ENCODE results near the gene RNF212.
"Not testable (repeated sequence)": the region's sequence is repeated elsewhere in the genome, so short reads cannot be mapped to it uniquely, and the experiment has no call there.

Gene RNF212, protein sequence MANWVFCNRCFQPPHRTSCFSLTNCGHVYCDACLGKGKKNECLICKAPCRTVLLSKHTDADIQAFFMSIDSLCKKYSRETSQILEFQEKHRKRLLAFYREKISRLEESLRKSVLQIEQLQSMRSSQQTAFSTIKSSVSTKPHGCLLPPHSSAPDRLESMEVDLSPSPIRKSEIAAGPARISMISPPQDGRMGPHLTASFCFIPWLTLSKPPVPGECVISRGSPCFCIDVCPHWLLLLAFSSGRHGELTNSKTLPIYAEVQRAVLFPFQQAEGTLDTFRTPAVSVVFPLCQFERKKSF

DNA sequence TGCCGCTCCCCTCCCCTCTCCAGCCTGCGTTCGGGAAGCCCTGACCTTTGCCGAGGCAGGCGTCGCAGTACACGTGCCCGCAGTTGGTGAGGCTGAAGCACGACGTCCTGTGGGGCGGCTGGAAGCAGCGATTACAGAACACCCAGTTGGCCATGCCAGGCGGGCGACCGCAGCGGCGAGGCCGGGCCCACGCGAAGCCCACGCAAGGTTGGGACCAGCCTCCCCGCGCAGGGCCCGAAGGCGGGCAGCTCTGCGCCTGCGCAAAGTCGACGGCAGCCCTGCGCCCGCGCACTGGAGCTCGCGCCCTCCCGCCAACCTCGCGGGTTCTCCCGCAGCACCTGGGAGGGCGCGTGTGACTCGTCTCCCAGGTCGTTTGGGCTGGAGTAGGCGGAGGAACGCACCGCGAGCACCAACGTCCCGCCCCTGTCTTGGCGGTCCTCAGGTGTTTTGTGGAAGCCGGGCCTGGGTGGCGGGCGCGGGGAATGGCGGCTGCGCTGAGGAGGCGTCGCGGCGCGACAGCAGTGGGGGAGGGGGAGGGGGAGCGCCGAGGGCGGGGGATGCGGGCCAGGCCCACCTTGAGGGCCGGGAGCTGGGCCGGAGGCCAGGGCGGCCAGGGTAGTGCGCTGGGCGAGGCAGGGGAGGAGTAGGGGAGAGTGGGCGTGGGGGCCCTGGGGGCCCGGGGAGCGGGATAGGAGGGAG, at the start of gene RNF212:
TSS of gene RNF212 (minus strand) at position 254 of the 699 bp plus-strand sequence. CDS start at position 154, 100 bp downstream.
- peak; percentile 22 for DNase-seq (ENCODE audit: low read depth)

DNA sequence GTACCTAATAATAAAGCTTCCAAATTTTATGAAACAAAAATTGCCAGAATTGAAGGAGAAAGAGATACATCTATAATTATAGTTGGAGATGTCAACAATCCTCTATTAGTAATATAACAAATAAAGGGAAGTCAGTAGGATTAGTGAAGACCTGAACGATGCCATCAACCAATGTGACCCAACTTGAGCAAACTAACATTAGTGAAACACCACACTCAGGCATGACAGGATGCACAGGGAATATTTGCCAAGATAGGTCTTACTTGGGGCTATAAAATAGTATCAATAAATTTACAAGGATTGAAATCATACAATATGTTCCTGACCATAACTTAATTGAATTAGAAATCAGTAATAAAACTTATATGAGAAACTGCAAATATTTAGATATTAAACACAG, 47.0 kb upstream of the RNF212 start:
- DNase-seq (ENCODE audit: low read depth), result no peak

DNA sequence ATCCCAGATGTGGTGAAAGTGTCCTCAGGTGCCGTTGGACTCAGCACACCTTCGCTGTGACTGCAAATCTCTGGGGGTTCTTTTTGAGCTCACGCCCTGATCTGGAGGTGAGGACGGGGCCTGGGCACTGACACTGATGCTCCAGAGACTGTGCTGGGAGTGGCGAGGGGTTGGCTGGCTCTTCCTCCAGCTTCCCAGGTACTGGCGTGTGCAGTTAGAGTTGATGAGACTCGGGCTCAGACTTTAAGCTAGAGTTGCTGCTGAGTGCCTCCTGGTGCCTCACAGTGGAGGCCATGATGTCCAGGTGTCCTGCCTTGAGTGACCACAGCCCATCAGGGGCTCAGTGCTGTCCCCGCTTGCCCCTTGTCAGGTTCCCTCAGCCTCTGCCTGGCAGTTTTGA, 42.7 kb upstream of the RNF212 start:
- DNase-seq (ENCODE audit: low read depth), result no peak

DNA sequence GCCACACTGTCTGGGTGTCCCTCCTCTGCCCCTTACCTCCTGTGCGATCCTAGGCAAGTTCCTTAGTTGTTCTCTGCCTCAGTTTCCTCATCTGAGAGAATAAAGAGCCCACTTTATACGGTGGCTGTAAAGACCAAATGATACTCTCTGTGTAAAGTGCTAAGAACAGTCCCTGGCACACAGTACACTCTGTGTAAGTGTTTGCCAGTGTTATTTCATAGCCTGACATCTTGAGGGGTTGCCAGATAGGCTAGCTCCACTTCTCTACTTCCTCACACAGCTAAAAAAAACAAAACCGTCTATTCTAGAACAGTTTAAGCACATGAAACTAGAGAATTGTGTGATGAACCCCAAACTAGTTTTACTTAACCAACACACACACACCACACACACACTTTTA, 42.0 kb upstream of the RNF212 start:
- DNase-seq (ENCODE audit: low read depth), result no peak

DNA sequence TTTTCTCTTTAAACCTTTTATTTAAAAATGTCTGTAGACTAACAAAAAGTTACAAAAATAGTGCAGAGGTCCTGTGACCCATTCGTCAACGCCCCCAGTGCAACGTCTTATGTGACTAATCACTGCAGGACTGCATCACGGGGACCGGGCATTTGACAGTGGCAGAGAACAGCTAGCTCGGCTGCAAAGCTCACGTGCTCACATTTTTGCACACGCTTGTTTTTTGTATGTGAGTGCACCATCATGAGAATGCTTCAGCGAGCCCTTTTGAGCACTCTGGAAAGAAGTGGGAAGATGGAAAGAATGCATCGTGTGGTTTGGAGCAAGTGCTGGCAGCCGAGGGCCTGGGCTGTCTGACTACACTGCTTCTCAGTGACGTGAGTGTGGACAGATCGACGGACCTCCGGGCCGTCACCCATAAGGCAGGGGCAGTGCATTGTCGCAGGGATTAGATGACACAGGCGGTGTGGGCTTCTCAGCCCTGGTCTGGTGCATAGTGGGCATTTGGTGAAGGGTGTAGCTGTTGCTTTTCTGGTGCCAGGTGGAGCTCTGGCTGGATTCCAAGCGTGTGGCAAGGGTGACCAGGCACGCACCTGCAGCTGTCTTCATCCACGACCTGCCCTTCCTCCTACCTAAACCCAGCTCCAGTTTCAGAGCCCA, 41.3 kb upstream of the RNF212 start:
- no peak for DNase-seq (ENCODE audit: low read depth)

DNA sequence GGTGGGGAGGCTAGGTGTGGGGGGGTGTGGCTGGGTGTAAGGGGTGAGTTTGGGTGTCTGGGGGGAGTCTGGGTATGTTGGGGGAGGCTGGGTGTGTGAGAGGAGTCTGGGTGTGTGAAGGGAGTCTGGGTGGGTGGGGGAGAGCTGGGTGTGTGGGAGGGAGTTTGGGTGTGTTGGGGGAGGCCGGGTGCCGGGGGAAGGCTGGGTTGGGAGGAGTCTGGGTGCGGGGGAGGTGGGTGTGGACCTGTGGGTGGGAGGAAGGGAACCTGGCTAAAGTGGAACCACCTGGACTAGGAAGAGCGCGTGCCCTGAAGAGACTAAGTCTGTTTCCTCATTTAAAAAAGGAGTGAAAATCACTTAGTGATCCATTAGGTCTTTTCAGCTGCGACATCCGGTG, 40.8 kb upstream of the RNF212 start:
- no peak for DNase-seq (ENCODE audit: low read depth)

DNA sequence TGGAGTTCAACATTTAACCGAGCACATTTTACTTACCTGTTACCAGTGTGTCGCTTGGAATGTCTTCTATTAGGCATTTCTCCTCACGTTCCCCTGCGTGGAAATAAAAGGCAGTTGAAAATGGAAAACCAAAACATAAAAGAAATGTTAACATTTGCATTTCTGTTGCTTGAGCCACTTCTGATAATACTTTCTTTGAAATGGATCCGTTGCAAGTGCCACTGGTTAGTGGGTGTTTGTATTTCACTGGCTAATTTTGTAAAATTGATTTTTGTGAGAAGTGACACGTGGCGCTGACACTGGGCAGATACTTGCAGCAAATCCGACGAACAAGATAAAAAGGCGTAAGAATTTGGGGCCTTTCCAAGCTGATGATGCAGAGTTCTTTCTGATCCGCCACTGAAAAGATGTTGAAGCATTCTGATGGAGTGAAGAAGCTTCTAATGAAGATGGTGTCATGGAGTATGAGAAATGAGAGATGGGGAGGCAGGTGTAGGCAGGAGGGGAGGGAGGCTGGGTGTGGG, 40.3 kb upstream of the RNF212 start:
- no peak for DNase-seq (ENCODE audit: low read depth)

DNA sequence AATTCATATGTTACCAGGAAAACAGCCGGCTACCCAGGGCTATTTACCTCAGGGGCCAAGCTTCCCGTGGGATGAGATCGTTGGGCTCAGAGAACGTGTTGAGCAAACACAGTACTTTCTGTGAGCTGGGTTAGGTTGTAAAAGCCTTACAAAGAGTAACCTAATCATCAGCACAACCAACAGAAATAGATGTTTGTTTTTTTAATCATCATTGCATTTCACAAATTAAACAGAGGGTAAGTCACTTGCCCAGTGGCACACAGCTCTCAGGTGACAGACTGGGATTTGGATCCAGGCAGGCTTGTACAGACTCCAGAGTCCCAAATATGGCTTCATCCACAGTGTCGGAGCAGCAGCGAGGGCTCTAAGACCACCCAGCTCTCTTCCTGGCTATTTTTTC, 38.9 kb upstream of the RNF212 start:
- no peak for DNase-seq (ENCODE audit: low read depth)

DNA sequence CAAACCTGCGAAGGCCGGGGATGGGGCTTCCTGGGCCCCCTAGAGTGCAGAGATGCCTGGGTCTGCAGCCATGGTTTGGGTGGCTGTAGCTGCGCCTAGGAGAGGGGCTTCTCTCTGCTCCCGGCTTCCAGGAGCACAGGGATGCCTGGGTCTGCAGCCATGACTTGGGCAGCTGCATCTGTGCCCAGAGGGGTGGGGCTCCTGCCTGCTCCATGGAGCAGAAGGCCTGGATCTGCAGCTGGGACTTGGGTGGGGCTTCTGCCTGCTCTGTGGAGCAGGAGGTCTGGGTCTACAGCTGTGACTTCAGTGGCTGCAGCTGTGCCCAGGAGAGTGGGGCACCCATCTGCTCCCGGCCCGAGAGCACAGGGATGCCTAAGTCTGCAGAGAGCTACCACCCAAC, 38.2 kb upstream of the RNF212 start:
- no peak for DNase-seq (ENCODE audit: low read depth)

DNA sequence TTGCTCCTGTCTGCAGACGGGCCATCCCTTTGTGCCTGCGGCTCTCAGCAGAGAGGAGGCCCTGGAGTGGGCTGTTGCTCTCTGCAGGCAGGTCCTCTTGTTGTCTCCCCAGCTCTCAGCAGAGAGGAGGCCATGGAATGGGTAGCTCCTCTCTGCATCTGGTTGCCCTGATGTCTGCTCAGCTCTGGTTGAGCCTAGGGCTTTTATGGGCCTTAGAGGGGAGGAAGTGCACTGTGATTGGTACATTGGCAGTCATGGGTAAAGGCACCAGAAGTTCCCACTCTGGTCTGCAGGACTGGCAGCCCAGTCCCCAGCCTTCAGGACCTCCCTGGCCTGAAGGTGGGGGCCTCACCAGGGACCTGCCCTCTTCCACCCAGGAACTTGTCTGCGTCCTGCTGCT, 37.5 kb upstream of the RNF212 start:
- DNase-seq (ENCODE audit: low read depth), result no peak

DNA sequence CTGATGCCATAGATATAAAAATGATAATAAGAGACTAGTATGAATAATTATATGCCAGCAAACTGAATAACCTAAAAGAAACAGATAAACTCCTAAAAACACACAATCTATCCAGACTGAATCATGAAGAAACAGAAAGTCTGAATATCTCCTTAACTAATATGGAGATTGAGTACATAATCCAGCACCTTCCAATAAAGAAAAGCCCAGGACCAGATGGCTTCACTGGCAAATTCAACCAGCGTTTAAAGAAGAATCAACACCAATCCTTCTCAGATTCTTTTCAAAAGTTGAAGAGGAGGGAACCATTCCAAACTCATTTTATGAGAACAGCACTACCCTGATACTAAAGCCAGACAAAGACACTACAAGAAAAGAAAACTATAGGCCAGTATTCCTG, 26.5 kb upstream of the RNF212 start:
- DNase-seq (ENCODE audit: low read depth), result no peak

DNA sequence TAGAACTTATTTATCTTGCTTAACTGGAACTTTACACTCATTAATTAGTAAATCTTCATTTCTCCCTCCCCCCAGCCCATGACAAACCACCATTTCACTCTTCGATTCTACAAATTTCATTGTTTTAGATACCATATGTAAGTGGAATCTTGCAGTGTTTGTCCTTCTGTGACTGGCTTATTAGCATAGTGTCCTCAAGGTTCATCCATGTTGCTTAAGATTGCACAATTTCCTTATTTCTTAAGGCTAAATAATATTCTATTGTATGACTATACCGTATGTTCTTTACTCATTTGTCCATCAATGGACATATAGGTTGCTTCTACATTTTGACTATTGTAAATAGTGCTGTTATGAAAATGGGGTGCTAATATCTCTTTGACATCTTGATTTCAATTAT, 24.5 kb upstream of the RNF212 start:
- no peak for DNase-seq (ENCODE audit: low read depth)

DNA sequence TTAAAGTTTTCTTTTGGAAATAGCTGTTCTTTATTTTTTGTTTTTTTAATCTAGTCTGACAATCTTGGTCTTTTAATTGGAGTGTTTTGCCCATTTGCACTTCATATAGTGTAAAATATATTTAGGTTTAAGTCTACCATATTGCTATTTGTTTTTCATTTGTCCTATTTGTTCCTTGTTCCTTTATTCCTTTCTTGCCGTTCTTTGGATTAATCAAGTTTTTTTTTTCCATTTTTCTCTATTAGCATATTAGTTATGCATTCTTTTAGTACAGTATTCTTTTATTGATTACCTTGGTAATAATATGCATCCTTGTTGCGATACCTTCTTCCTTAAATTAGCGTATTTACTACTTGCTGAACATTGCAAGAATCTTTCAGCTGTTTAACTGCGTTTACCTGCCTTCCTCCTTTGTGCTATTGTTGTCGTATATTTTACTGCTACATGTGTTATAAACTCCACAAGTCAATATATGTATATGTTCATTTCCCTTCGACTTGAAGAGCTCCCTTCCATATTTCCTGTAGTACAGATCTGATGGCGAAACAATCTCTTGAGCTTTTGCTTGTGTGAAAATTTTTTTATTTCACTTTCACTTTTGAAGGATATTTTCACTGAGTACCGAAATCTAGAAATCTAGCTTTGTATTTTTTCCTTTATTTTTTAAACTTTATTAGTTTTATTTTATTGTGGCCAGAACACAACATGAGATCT, 23.9 kb upstream of the RNF212 start:
- no peak for DNase-seq (ENCODE audit: low read depth)

DNA sequence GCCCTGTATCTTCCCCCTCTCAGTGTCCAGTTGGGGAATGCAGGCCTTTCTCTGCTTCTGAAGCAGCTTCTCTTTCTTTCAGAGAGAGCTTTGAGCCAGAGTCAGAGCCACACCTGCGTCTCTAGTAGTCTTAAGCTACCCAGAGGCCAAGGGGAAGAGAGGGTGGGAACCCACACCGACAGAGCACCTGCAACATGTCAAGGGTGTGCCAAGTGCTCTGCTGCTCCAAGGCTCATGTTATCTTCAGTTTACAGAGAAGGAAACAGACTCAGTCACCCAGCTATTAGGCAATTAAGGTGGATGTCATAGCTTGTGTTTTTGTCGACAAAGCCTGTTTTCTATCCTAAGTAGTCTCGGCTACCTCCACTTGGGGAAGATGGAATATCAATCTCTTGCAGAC, 22.7 kb upstream of the RNF212 start:
- DNase-seq (ENCODE audit: low read depth), result no peak

DNA sequence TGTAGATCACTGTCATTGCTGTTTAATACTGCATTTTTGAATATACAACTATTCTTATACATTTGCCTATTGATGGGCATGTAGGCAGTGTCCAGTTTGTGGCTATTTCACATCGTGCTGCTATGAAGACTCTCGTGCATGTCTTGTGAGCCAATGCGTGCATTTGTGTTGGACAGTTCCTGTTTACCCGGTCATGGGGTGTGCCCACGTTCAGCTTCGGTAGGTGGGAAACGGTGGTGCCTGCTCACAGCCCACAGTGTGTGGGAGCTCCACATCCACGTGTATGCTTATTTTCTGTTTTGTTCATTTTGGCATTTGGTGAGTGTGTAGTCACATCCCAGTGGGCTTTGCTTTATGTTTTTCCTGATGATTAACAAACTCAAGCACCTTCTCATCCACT, 19.7 kb upstream of the RNF212 start:
- no peak for DNase-seq (ENCODE audit: low read depth)

DNA sequence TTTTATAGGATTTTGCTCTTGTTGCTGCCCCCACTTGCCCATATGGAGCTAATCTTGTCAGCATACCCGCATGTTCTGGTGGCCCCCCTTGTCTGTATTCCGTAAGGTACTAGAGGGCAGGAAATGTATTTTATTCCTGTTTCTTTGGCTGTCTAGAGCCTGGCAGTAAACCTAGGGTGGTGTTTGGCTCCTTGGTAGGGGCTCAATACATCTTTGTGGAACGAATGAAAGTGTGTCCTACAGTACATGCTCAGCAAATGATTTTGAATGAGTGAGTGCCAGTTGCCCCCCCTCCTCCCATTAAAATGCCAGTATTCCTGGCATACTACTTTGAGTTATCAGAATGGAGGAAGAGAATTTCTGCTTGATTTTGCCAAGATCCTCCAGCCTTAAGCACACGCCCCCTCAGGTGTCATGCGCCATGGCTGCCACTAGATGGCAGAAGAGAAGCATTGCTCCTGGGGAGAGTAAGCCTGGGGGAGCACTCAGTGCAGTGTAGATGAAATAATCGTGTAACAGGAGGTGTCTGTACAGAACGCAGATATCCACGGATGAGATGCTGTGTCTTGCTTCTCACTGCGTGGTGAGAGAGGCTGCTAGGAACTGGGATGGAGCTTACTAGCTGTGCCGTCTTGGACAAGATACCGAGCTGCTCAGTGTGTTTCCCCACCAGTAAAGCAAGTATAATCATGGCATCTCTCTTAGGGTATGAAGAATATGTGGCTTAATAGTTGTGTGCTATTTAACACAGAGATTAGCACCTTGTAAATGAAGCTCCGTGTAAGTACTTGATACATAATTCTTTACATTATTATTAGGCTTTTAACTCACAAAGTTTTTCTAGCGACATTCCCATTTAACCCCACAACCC, 17.2 kb upstream of the RNF212 start:
- DNase-seq (ENCODE audit: low read depth), result peak; percentile 53

DNA sequence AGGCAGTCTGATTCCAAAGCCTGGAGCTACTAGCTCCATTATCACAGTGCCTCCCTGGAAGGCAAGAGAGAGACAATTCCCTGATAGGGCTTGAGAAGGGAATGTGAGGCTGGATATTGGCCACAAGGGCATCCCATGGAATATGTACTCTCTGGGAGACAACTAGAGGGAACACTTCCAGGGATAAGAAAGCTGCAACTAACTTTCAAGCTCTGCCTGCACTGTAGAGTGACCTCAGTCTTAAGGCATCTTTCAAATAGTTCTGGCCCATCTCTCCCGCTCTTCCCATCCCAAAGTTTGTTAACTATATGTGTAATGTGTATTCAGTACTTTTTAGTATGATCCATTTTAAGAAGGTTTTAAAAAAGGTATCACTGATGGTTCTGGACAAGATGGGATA, 13.1 kb upstream of the RNF212 start:
- DNase-seq (ENCODE audit: low read depth), result no peak

DNA sequence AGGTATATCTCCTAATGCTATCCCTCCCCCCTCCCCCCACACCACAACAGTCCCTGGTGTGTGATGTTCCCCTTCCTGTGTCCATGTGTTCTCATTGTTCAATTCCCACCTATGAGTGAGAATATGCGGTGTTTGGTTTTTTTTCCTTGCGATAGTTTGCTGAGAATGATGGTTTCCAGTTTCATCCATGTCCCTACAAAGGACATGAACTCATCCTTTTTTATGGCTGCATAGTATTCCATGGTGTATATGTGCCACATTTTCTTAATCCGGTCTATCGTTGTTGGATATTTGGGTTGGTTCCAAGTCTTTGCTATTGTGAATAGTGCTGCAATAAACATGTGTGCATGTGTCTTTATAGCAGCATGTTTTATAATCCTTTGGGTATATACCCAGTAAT, 12.1 kb upstream of the RNF212 start:
- DNase-seq (ENCODE audit: low read depth), result not testable (repeated sequence)

DNA sequence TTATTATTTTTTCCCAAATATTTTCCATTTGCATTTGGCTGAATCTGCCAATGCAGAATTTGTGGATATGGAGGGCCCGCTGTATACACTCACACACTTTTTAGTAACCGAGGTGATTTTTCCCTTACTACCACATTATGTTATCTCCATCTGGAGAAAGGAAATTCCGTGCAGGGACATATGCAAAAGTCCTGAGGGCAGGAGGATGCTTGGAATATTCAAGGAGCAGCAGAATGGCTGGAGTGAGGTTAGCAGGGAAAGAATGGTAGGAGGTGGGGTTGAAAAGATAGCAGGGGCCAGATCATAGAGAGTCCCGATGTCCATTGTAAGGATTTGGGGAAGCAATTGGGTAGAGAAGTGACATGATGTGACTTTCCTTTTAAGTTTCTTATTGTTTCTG, 11.5 kb upstream of the RNF212 start:
- no peak for DNase-seq (ENCODE audit: low read depth)

DNA sequence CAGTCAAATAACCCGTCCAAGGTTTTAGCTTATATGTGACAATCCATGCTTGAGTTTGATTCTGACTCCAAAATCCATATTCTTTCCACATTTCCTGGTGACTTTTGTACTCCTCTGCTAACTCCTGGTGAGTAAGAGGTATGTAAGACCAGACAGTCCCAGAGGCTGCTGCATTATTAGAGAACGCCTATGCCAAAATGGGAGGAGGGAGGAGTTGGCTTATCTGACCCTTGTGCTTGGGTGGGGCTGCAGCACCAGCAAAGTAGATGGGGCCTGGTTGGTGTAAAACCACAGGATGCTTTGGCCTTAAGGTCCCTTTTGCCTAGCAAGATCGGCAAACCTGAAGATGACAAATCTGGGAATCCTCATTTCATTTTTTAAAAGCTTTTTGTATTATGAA, 9.1 kb upstream of the RNF212 start:
- no peak for DNase-seq (ENCODE audit: low read depth)

DNA sequence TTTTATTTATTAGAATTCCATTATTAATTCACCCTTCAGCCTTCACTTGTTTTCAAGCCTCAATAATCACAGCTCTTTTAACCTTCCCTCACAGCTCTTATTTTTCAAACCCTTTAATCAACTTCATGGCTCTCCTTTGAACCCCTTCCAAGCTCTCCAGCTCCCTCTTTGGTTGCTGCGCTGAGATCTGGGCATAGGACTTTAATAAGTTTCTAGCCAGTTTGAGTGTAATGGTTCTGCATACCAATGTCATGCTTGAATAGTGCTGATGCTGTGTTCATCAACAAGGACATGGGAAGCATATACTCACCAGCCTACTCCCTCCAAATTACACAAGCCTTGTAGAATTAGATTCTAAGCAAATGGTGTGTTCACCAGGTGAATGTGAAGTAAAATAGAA, 3.5 kb upstream of the RNF212 start:
- no peak for DNase-seq (ENCODE audit: low read depth)
